Adrenal gland (tissue), 5 donors: Measurements from ENCODE around the gene TAF6.

Experiments used
- CTCF ChIP-seq, 6 experiments: fragments of 450-650 bp in 4 of 6; fragments of 200-600 bp in 2 of 6; sonication (generic) in 1 of 6; IDR thresholded peaks; 1 replicate in 5 of 6; 2 replicates in 1 of 6; pipeline versions ENCODE4 v1.5.1 to v1.8.0; 2016 to 2021; ENCODE audit warnings: antibody characterized with exemption in 6 of 6, mild to moderate bottlenecking in 2 of 6, moderate library complexity in 1 of 6
- POLR2A ChIP-seq, 2 donors: fragments of 450-650 bp; IDR thresholded peaks; one replicate each; pipeline ENCODE4 v1.6.1; 2017; ENCODE audit warnings: antibody characterized with exemption in 2 of 2, mild to moderate bottlenecking in 2 of 2, moderate library complexity in 1 of 2
- donor health status: DM: no; HTN: no; CAD: no.

GRCh38 chr7:100142461-100142860, 23.3 kb upstream of the TAF6 start:
- TF ChIP-seq CTCF (IDR thresholded peaks at IDR 0.05): no peak
- TF ChIP-seq POLR2A (IDR thresholded peaks at IDR 0.05): no peak
